ENCODE measurements around the gene DARS1.

DNA sequence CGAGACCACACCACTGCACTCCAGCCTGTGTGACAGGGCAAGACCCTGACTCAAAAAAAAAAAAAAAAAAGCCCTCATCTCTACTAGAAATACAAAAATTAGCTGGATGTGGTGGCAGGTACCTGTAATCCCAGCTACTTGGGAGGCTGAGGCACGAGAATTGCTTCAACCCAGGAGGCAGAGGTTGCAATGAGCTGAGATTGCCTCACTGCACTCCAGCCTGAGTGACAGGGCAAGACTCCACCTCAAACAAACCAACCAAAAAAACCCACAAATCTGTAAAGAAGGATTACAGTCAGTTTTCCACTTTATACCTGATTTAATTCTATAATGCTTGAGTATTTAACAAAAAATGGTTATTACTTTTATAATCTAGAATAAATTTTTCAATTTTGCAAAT lies 9.7 kb downstream of the DARS1 start:
- TF ChIP-seq SUZ12 (IDR thresholded peaks at IDR 0.05; ENCODE audit: extremely low read depth, insufficient read depth, insufficient read length) (no peak), ZNF274 (IDR thresholded peaks at IDR 0.05; ENCODE audit: low read depth, low read length) (no peak), YY1 (IDR thresholded peaks at IDR 0.05; ENCODE audit: insufficient read depth, insufficient read length) (no peak)
